Esophagus muscularis mucosa (tissue), 2 donors: ENCODE data around the gene MACROD2.

ENCODE experiments used
- EP300 ChIP-seq: sonication (generic); formaldehyde crosslinking; IDR thresholded peaks from one replicate; pipeline ENCODE4 v1.6.1; 2017; ENCODE audit warnings: antibody characterized with exemption
- POLR2A ChIP-seq: fragments of 450-650 bp; IDR thresholded peaks from one replicate; pipeline ENCODE4 v1.6.1; 2017; ENCODE audit warnings: antibody characterized with exemption, moderate library complexity, mild to moderate bottlenecking, low read depth

DNA sequence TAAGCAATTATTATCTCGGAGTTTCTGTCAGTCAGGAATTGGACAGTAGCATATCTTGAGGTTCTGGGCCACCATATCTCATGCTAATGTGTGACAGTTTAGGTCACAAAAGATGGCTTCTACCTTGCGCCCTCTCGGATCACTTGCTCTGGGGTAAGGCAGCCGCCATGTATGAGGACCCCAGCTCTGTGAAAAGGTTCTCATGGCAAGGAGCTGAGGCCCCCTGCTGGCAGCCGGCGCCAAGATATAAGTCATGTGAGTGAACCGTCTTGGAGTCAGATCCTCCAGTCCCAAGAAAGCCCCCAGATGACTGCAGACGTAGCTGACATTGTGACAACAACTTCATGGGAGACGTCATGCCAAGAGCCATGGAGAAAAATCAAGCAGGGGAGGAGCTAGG is 1907.2 kb downstream of the MACROD2 start:
- TF ChIP-seq POLR2A (no peak), EP300 (no peak)
